ENCODE measurements around the gene BMF. TPM values are rescaled to one million over a fixed set of nuclear protein-coding genes. Genes with fewer than 3 reads are reported as not detected.

Gene BMF
- total and polyA plus RNA-seq, 11 donors = 1.2 to 12.9 (median 3.4) TPM

DNA sequence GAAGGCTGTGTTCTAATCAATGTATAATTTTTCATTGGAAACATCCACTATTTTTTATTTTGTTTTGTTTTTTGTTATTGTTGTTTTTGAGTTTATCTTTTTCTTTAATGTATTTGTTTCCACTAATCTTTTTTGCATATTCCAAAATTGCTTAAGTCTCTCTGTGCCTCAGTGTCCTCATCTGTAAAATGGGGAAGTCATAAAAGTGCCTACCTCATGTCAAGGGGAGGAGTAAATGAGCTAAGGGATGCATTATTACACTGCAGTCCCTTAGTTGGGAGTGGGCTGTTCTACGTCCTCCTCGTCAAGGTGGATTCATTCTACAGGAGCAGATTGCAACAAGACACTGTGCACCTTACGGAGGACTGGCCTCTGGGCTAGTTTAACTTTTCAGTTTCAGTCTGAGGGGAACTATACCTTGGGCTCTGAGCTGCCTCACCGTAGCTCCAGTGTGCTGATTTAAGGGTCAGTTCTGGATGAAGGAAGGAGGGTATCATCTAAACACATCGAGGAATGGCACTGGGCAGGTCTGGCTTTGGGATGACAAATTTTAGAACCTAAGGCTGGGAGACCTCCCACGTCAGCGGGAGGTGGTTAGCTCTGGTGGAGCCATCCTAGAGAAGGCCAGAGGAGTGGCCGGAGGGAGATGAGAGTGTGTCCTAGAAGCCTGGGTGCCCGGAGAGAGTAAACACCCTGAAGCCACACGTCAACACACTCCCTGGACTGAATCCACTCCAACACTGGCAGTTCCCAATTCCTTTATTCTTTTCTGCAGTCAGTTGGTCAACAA lies 64.6 kb downstream of the BMF start:
- peaks cover 0 to 16% (median 0%) of the 10 kb centered on the region in 9 donors for H3K36me3 ChIP-seq
- TF ChIP-seq CTCF (IDR thresholded peaks at IDR 0.05) = no peak
- 72 to 84% (median 73%) methylated on average over 10 of the region's 10 CpGs for WGBS, 4 donors
- no peaks in the 10 kb centered on the region for H3K9me3 ChIP-seq
- peak overlapping the region in 6 of 12 donors; percentile 5 to 61 (median 54) for H3K27ac ChIP-seq
- ATAC-seq (no peak), DNase-seq (peak in 1 of 5 donors; percentile 14)
- intact Hi-C loops (cut with DNase I) = loop anchor here in 8 of 10 donors (2.0 to 10.0 kb wide), 10 partner anchors 33 to 1241 kb away; partner anchors contain the start of genes BUB1B (in 2 of the 8), BMF (in 1 of the 8), FSIP1 (in 1 of the 8) and IVD (in 1 of the 8)
- no peak overlapping the region for H3K4me3 ChIP-seq
- peaks cover 6 to 65% (median 49%) of the 10 kb centered on the region in 12 donors for H3K4me1 ChIP-seq
- no peaks in the 10 kb centered on the region for H3K27me3 ChIP-seq

DNA sequence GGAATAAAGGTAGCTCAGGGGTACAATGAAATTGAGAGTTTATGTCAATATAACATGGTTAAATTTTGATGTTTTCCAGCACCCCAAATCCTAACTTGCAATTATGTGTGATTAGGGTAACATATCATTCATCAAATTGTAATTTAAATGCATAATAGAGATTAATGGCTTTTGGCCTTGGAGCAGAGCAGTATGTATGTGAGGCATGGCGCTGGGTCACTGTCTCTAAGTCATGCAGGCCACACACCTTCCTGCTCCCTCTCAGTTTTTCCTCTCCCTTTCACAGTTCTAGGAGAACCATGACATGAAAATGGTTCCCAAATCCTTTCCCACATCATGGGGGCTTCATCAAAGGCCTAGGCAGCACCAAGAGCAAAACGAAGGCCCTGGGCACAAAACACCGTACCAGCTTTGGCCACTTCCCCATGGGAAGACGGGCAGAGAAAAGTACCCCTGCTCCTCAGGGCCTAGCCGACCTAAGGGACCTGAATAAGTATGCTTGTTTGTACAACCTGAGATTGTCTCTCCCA lies 65.8 kb downstream of the BMF start:
- Histone ChIP-seq H3K4me1 (peaks cover 2 to 58% (median 41%) of the 10 kb centered on the region in 12 donors), H3K4me3 (no peak overlapping the region), H3K27ac (no peak overlapping the region), H3K27me3 (no peaks in the 10 kb centered on the region), H3K9me3 (no peaks in the 10 kb centered on the region), H3K36me3 (peaks cover 0 to 17% (median 1%) of the 10 kb centered on the region in 9 donors)
- WGBS, 4 donors = 82 to 92% (median 86%) methylated on average over 5 of the region's 5 CpGs
- intact Hi-C loops (cut with DNase I) = loop anchor here in 6 of 10 donors (5.0 to 10.0 kb wide), 8 partner anchors 34 to 1242 kb away; partner anchors contain the start of genes BUB1B (in 2 of the 6), BMF (in 1 of the 6), FSIP1 (in 1 of the 6) and IVD (in 1 of the 6)
- DNase-seq = no peak
- no peak for TF ChIP-seq POLR2A (IDR thresholded peaks at IDR 0.05)
- no peak for TF ChIP-seq CTCF (IDR thresholded peaks at IDR 0.05)
- ATAC-seq = no peak

GRCh38 chr15:40040770-40041169 lies 67.9 kb downstream of the BMF start:
- no peak for ATAC-seq
- peaks cover 4 to 52% (median 36%) of the 10 kb centered on the region in 12 donors for H3K4me1 ChIP-seq
- H3K9me3 ChIP-seq = no peaks in the 10 kb centered on the region
- H3K36me3 ChIP-seq = peaks cover 0 to 21% (median 19%) of the 10 kb centered on the region in 9 donors
- intact Hi-C loops (cut with DNase I) = loop anchor here in 6 of 10 donors (5.0 to 10.0 kb wide), 8 partner anchors 37 to 1244 kb away; partner anchors contain the start of genes BUB1B (in 2 of the 6), BMF (in 1 of the 6), FSIP1 (in 1 of the 6) and IVD (in 1 of the 6)
- WGBS, 4 donors = 69 to 80% (median 73%) methylated on average over 3 of the region's 3 CpGs
- no peak overlapping the region for H3K4me3 ChIP-seq
- DNase-seq = no peak
- TF ChIP-seq POLR2A (IDR thresholded peaks at IDR 0.05) (no peak), CTCF (IDR thresholded peaks at IDR 0.05) (no peak)
- H3K27ac ChIP-seq = peak overlapping the region in 5 of 12 donors; percentile 5 to 98 (median 96)
- H3K27me3 ChIP-seq = no peaks in the 10 kb centered on the region

GRCh38 chr15:40040293-40040635 lies 68.4 kb downstream of the BMF start:
- ATAC-seq = no peak
- TF ChIP-seq POLR2A (IDR thresholded peaks at IDR 0.05) (no peak), CTCF (IDR thresholded peaks at IDR 0.05) (no peak)
- no peak for DNase-seq
- WGBS, 4 donors = 57 to 67% (median 63%) methylated on average over 6 of the region's 6 CpGs
- Histone ChIP-seq H3K36me3 (peaks cover 0 to 26% (median 24%) of the 10 kb centered on the region in 9 donors), H3K4me3 (peak overlapping the region in 6 of 12 donors; percentile 72 to 98 (median 89)), H3K27me3 (no peaks in the 10 kb centered on the region), H3K4me1 (peaks cover 4 to 47% (median 31%) of the 10 kb centered on the region in 12 donors), H3K9me3 (no peaks in the 10 kb centered on the region), H3K27ac (peak overlapping the region in 8 of 12 donors; percentile 5 to 98 (median 96))
- intact Hi-C loops (cut with DNase I) = loop anchor here in 6 of 10 donors (5.0 to 10.0 kb wide), 8 partner anchors 37 to 1245 kb away; partner anchors contain the start of genes BUB1B (in 2 of the 6), BMF (in 1 of the 6), FSIP1 (in 1 of the 6) and IVD (in 1 of the 6)
